CD4-positive, alpha-beta memory T cell (primary cell): Measurements from ENCODE around the gene TRIM3. TPM values are rescaled to one million over a fixed set of nuclear protein-coding genes. Genes with fewer than 3 reads are reported as not detected.
A peak's percentile ranks its signal among the peaks of the same experiment; 100 is the strongest.

Experiments used
- CTCF ChIA-PET: fragments of 350-600 bp; sonication (Branson Sonifier 250); formaldehyde crosslinking; loops from one replicate; lab custom pipeline; 2021; ENCODE audit warnings: inconsistent platforms; ENCODE audit not compliant: partially characterized antibody; lab: Charles Lee
- POLR2A ChIA-PET: fragments of 350-600 bp; sonication (Branson Sonifier 250); formaldehyde crosslinking; loops from one replicate; lab custom pipeline; 2021; ENCODE audit not compliant: partially characterized antibody; lab: Charles Lee
- DNase-seq, 5 donors: peaks; one replicate each; pipeline versions ENCODE4 v3.0.0 to v3.0.0-alpha.2; 2020 to 2022; ENCODE audit warnings: mixed read lengths in 1 of 5
- H3K27ac ChIP-seq: one replicate; pipeline ENCODE4 v1.7.0; 2013; ENCODE audit warnings: low read depth, low read length
- H3K27me3 ChIP-seq: 2 replicates; pipeline ENCODE4 v1.7.0; 2013; ENCODE audit warnings: mild to moderate bottlenecking, low read length, moderate library complexity; ENCODE audit not compliant: insufficient read depth
- H3K36me3 ChIP-seq: 2 replicates; pipeline ENCODE4 v1.7.0; 2013; ENCODE audit warnings: mild to moderate bottlenecking, low read length, moderate library complexity; ENCODE audit not compliant: insufficient read depth
- H3K4me1 ChIP-seq: 2 replicates; pipeline ENCODE4 v1.7.0; 2013; ENCODE audit warnings: mild to moderate bottlenecking, low read length, moderate library complexity; ENCODE audit not compliant: insufficient read depth
- H3K4me3 ChIP-seq, 2 donors: one replicate each; pipeline ENCODE4 v1.7.0; 2013; ENCODE audit warnings: low read length in 2 of 2, mild to moderate bottlenecking in 1 of 2
- H3K9me3 ChIP-seq, 2 donors: one replicate each; pipeline ENCODE4 v1.7.0; 2013; ENCODE audit warnings: low read length in 2 of 2, control low read depth in 1 of 2; ENCODE audit not compliant: control insufficient read depth in 1 of 2
- H3K27ac Mint-ChIP-seq, 7 donors: one replicate each; pipeline ENCODE4 v1.8.0; 2020 to 2021; ENCODE audit warnings: mixed read lengths in 7 of 7, mild to moderate bottlenecking in 6 of 7, inconsistent platforms in 3 of 7, moderate library complexity in 3 of 7
- H3K27me3 Mint-ChIP-seq, 2 donors: one replicate each; pipeline ENCODE4 v1.8.0; 2020 to 2021; ENCODE audit warnings: mixed read lengths in 2 of 2
- H3K36me3 Mint-ChIP-seq, 2 donors: one replicate each; pipeline ENCODE4 v1.8.0; 2020 to 2021; ENCODE audit warnings: mixed read lengths in 2 of 2, inconsistent platforms in 1 of 2, mild to moderate bottlenecking in 1 of 2
- H3K4me1 Mint-ChIP-seq, 4 donors: one replicate each; pipeline ENCODE4 v1.8.0; 2020 to 2021; ENCODE audit warnings: mixed read lengths in 4 of 4, mild to moderate bottlenecking in 1 of 4
- H3K4me3 Mint-ChIP-seq, 8 donors: one replicate each; pipeline ENCODE4 v1.8.0; 2020 to 2021; ENCODE audit warnings: mixed read lengths in 8 of 8, mild to moderate bottlenecking in 7 of 8, moderate library complexity in 6 of 8, inconsistent platforms in 3 of 8
- H3K9me3 Mint-ChIP-seq, 8 donors: one replicate each; pipeline ENCODE4 v1.8.0; 2020 to 2021; ENCODE audit warnings: mixed read lengths in 8 of 8, mild to moderate bottlenecking in 5 of 8, inconsistent platforms in 3 of 8, moderate library complexity in 1 of 8
- intact Hi-C: fragments of 100-400 bp; cut with micrococcal nuclease; formaldehyde crosslinking; loops from one replicate; pipeline ENCODE4 v1.15.1; 2023
- polyA plus RNA-seq, 2 donors: library from polyadenylated mRNA; unstranded; fragments of 300-500 nt; fragmentation: Illumina TruSeq; gene quantifications; one replicate each; pipeline ENCODE4 v1.2.3, GENCODE V29; 2021
- total RNA-seq, 2 experiments: library from RNA; stranded (reverse); gene quantifications; one replicate each; pipeline ENCODE4 v1.2.3, GENCODE V29; 2021

TRIM3 gene
- total and polyA plus RNA-seq, 4 experiments from 2014 or later: 1.2 to 23.1 (median 13.2) TPM

DNA sequence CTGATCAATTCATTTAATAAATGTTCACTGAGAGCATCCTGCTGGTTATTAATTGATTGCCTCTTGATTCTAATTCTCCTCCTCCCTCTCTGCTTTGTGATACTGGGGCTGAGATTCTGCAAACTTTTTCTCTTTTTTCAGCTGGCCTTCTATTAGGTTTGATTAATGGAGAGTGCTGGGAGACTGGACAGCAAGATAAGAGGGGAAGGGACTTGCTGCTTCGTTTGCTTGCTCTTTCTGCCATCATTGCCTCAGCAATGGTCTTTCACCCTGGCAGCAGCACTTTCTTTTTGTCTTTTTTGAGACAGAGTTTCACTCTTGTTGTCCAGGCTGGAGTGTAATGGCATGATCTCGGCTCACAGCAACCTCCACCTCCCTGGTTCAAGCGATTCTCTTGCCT is 30.4 kb upstream of the TRIM3 start:
- Mint-ChIP-seq H3K4me1 (peaks cover 0 to 5% (median 0%) of the 10 kb centered on the region in 4 donors), H3K27ac (peak overlapping the region in 2 of 7 donors; percentile 19 to 69), H3K4me3 (peak overlapping the region in 1 of 8 donors; percentile 31), H3K27me3 (no peaks in the 10 kb centered on the region), H3K36me3 (peaks cover 29 to 31% of the 10 kb centered on the region in 2 donors), H3K9me3 (no peaks in the 10 kb centered on the region)
- no peak for DNase-seq
- H3K36me3 ChIP-seq: peaks cover 6% of the 10 kb centered on the region
- no peaks in the 10 kb centered on the region for H3K4me1 ChIP-seq
- no peak overlapping the region for H3K4me3 ChIP-seq
- ChIA-PET POLR2A (no interaction called here), CTCF (interaction anchor here (0.8 to 6.0 kb wide), 13 partner anchors 9 to 254 kb away, joined by 3 to 161 read pairs (median 5); partner anchors contain the start of genes DNHD1 and HPX)
- intact Hi-C loops: no loop called here
- H3K27ac ChIP-seq: no peak overlapping the region
- H3K9me3 ChIP-seq: no peaks in the 10 kb centered on the region
- no peaks in the 10 kb centered on the region for H3K27me3 ChIP-seq

DNA sequence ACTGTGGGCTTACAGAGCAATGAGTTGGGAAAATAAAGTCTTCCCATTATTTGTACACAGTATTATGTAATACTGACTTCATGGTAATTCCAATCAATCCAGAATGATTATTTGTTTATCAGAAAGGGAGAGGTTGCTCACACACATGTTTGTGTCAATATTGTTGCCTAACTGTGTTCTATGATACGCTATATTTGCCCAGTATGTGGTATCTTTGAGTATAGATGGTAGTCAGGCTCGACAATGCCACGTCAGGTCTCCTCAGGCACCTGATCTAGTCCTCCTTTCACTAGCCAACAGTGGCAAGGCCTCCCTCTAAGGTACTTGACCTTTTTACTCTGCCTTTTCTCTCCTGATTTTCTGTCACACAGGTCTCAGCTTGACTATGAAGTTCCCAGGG is 28.6 kb upstream of the TRIM3 start:
- no peaks in the 10 kb centered on the region for H3K4me1 ChIP-seq
- no peaks in the 10 kb centered on the region for H3K9me3 Mint-ChIP-seq
- no peak overlapping the region for H3K4me3 Mint-ChIP-seq
- peaks cover 10% of the 10 kb centered on the region for H3K36me3 ChIP-seq
- no peaks in the 10 kb centered on the region for H3K27me3 Mint-ChIP-seq
- no peak overlapping the region for H3K27ac ChIP-seq
- ChIA-PET CTCF (no interaction called here), POLR2A (no interaction called here)
- no peak for DNase-seq
- H3K27me3 ChIP-seq: no peaks in the 10 kb centered on the region
- intact Hi-C loops: no loop called here
- no peak overlapping the region for H3K4me3 ChIP-seq
- peaks cover 0 to 5% (median 0%) of the 10 kb centered on the region in 4 donors for H3K4me1 Mint-ChIP-seq
- peaks cover 35 to 40% of the 10 kb centered on the region in 2 donors for H3K36me3 Mint-ChIP-seq
- H3K27ac Mint-ChIP-seq: peak overlapping the region in 3 of 7 donors; percentile 24 to 55 (median 40)
- H3K9me3 ChIP-seq: no peaks in the 10 kb centered on the region

DNA sequence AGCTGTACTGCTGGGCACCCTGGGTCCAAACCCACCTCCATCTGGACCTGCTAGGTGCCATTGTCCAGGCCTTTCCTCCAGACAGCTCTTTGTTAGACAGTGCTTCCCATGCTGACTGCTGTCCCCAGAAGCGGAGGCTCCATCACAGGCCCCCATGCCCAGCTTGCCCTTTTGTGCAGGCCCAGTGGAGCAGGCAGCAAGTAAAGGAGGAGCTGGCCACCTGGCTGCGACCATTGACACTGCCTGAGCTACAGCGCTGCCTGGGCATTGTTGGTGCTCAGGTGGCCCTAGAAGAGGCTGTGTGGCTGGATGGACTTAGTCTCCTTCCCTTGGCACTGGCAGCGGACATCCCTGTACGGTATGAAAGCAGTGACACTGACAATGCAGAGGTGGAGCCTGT is 24.8 kb upstream of the TRIM3 start:
- Mint-ChIP-seq H3K36me3 (peaks cover 39 to 45% of the 10 kb centered on the region in 2 donors), H3K9me3 (no peaks in the 10 kb centered on the region), H3K27me3 (no peaks in the 10 kb centered on the region), H3K4me1 (peaks cover 0 to 2% (median under 1%) of the 10 kb centered on the region in 4 donors), H3K4me3 (no peak overlapping the region), H3K27ac (no peak overlapping the region)
- intact Hi-C loops: no loop called here
- no peak for DNase-seq
- Histone ChIP-seq H3K4me3 (no peak overlapping the region), H3K4me1 (no peaks in the 10 kb centered on the region), H3K27me3 (no peaks in the 10 kb centered on the region), H3K27ac (no peak overlapping the region), H3K9me3 (no peaks in the 10 kb centered on the region), H3K36me3 (peaks cover 12% of the 10 kb centered on the region)
- ChIA-PET CTCF (interaction anchor here (1.4 to 3.9 kb wide), 3 partner anchors 33 to 119 kb away, joined by 4 to 26 read pairs (median 7); no protein-coding TSS in a partner anchor), POLR2A (interaction anchor here (0.9 kb wide), 1 partner anchor 17 kb away, joined by 4 read pairs; no protein-coding TSS in a partner anchor)

DNA sequence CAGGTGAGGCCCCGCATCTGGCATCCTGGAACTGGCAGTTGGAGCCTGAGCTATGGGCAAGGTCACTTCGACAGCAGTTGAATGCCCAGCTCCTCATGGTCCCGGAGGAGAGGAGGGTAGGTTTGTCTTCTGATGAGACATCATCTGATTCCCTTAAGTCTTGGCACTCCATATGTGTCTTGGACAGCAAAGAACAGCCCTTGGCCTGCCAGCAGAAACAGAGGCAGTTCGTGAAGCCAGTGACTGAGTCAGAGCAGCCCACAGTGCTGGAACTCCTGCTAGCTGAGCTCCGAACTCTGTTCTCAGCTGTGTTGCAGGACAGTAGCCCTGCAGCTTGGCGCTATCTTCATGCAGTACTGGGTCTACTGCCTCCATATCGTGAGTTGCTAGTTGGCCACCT is 24.4 kb upstream of the TRIM3 start:
- CTCF ChIA-PET: interaction anchor here (1.4 to 5.7 kb wide), 4 partner anchors 7 to 119 kb away, joined by 4 to 30 read pairs (median 16); no protein-coding TSS in a partner anchor
- intact Hi-C loops: no loop called here
- no peak for DNase-seq
- peaks cover 13% of the 10 kb centered on the region for H3K36me3 ChIP-seq
- H3K27ac ChIP-seq: no peak overlapping the region
- H3K4me1 ChIP-seq: no peaks in the 10 kb centered on the region
- Mint-ChIP-seq H3K27ac (no peak overlapping the region), H3K9me3 (no peaks in the 10 kb centered on the region), H3K4me1 (peaks cover 0 to 3% (median under 1%) of the 10 kb centered on the region in 4 donors), H3K36me3 (peaks cover 36 to 43% of the 10 kb centered on the region in 2 donors), H3K4me3 (no peak overlapping the region), H3K27me3 (no peaks in the 10 kb centered on the region)
- no peak overlapping the region for H3K4me3 ChIP-seq
- H3K9me3 ChIP-seq: no peaks in the 10 kb centered on the region
- POLR2A ChIA-PET: no interaction called here
- no peaks in the 10 kb centered on the region for H3K27me3 ChIP-seq

DNA sequence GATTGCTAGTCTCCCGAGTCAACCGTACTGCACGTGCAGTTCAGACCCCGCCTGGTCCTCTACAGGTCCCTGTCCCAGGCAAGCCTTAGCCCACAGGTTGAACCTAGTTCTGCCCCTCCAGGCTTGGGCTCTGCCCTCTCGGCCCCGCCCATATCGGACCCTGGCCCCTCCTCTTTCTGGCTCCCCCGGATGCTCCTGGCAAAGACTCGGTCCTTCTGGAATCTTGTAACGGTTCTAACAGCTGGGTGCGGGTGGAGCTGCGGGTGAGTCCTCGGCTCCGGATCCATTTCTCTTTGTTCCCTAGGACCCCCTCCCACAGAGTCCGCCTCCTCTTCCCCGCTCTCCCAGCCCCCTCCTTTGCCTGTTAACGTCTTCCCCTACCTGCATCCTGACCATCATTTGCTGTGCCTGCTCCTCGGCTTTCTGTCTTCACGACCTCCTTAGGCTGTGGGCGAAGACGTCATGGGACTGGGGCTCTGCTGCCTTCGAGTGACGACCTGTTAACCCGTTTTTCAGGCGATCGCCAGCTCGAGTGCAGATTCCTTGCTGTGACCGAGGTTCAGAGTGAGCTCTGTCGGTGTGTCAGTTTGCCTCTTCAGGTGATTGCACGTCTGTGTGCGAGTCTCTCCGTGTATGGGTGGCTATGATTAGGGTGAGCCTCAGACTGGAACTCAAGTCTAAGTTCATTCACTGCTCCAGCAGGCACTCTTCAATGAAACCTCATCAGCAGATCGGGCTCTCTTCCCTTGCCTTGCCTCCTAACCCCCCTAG is 23.5 kb upstream of the TRIM3 start, which contains the start of gene DNHD1:
TSS of gene DNHD1 (plus strand) at position 212 of the 771 bp plus-strand sequence. CDS start 936 bp downstream, outside the sequence.
- Histone ChIP-seq H3K36me3 (peaks cover 11% of the 10 kb centered on the region), H3K4me3 (no peak within 1 kb of the TSS), H3K27me3 (no peaks in the 10 kb centered on the region), H3K4me1 (no peaks in the 10 kb centered on the region), H3K27ac (no peak within 1 kb of the TSS), H3K9me3 (no peaks in the 10 kb centered on the region)
- no peaks in the 10 kb centered on the region for H3K9me3 Mint-ChIP-seq
- DNase-seq: no peak
- peaks cover 0 to 3% (median under 1%) of the 10 kb centered on the region in 4 donors for H3K4me1 Mint-ChIP-seq
- H3K36me3 Mint-ChIP-seq: peaks cover 33 to 49% of the 10 kb centered on the region in 2 donors
- peak within 1 kb of the TSS in 2 of 7 donors; percentile 19 to 32 for H3K27ac Mint-ChIP-seq
- H3K4me3 Mint-ChIP-seq: peak within 1 kb of the TSS in 1 of 8 donors; percentile 7
- intact Hi-C loops: no loop called here
- no peaks in the 10 kb centered on the region for H3K27me3 Mint-ChIP-seq
- ChIA-PET CTCF (interaction anchor here (2.1 to 5.7 kb wide), 2 partner anchors 8 to 53 kb away, joined by 7 to 30 read pairs; no protein-coding TSS in a partner anchor), POLR2A (no interaction called here)

DNA sequence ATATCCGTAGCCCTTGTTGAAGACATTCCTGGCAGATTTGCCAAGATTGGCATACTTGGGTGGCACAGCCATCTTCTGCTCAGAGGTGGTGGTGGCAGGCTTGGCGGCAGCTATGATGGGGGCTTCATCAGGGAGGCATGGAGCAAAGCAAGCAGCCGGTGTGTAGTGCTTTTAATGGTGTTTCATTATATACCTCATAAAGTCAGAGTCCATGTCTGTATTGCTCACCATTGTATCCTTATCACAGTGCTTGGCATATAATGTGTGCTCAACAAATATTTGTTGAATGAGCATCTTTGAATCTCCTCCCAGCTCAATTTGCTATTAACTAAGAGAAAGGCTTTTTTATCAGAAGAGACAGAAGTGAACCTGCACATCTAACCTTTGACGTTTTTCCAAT is 15.6 kb upstream of the TRIM3 start:
- Histone ChIP-seq H3K27me3 (no peaks in the 10 kb centered on the region), H3K4me3 (no peak overlapping the region), H3K9me3 (no peaks in the 10 kb centered on the region), H3K4me1 (peaks cover 6% of the 10 kb centered on the region), H3K27ac (no peak overlapping the region), H3K36me3 (peaks cover 33% of the 10 kb centered on the region)
- Mint-ChIP-seq H3K27ac (peak overlapping the region in 5 of 7 donors; percentile 18 to 38 (median 30)), H3K36me3 (peaks cover 21 to 36% of the 10 kb centered on the region in 2 donors), H3K4me3 (no peak overlapping the region), H3K4me1 (peaks cover 0 to 10% (median 4%) of the 10 kb centered on the region in 4 donors), H3K9me3 (no peaks in the 10 kb centered on the region), H3K27me3 (no peaks in the 10 kb centered on the region)
- DNase-seq: no peak
- ChIA-PET POLR2A (interaction anchor here (0.6 to 2.0 kb wide), 3 partner anchors 7 to 157 kb away, joined by 3 to 4 read pairs (median 3); partner anchors contain the start of gene SMPD1), CTCF (interaction anchor here (1.6 to 2.7 kb wide), 4 partner anchors 16 to 126 kb away, joined by 3 to 15 read pairs (median 8); no protein-coding TSS in a partner anchor)
- intact Hi-C loops: no loop called here

DNA sequence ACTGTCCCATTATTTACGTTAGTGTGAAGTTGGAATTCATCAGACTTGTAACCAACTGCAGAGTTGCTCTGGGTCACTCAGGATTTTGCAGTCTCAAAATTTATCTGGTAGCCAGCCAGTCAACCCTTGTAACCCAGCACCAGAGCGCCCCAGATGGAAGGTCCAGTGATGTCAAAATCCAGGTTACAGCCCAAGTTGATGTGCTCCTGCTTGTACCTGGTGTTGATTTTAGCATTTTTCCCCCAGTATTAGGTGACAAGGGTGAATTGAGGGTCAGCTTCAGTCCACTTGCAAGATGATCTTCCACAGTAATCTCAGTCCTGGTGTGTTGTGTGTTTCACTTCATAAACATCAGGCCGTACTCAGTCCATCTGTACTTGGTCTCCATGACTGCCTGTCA is 15.1 kb upstream of the TRIM3 start:
- POLR2A ChIA-PET: interaction anchor here (2.0 kb wide), 1 partner anchor 99 kb away, joined by 4 read pairs; the partner anchor contains the start of gene SMPD1

More for the DNA sequence above, 15.1 kb upstream of the TRIM3 start:
- Histone ChIP-seq H3K36me3 (peaks cover 33% of the 10 kb centered on the region), H3K4me3 (no peak overlapping the region), H3K4me1 (peaks cover 6% of the 10 kb centered on the region), H3K9me3 (no peaks in the 10 kb centered on the region), H3K27ac (no peak overlapping the region), H3K27me3 (no peaks in the 10 kb centered on the region)
- H3K27ac Mint-ChIP-seq: peak overlapping the region in 2 of 7 donors; percentile 30 to 38
- H3K27me3 Mint-ChIP-seq: no peaks in the 10 kb centered on the region
- intact Hi-C loops: no loop called here
- H3K36me3 Mint-ChIP-seq: peaks cover 16 to 35% of the 10 kb centered on the region in 2 donors
- no peak for DNase-seq
- H3K9me3 Mint-ChIP-seq: no peaks in the 10 kb centered on the region
- CTCF ChIA-PET: interaction anchor here (1.7 to 2.7 kb wide), 3 partner anchors 16 to 110 kb away, joined by 6 to 15 read pairs (median 9); no protein-coding TSS in a partner anchor
- peaks cover 0 to 10% (median 4%) of the 10 kb centered on the region in 4 donors for H3K4me1 Mint-ChIP-seq
- H3K4me3 Mint-ChIP-seq: no peak overlapping the region
